ENCODE measurements around the gene AMPD3.

The AMPD3 gene

DNA sequence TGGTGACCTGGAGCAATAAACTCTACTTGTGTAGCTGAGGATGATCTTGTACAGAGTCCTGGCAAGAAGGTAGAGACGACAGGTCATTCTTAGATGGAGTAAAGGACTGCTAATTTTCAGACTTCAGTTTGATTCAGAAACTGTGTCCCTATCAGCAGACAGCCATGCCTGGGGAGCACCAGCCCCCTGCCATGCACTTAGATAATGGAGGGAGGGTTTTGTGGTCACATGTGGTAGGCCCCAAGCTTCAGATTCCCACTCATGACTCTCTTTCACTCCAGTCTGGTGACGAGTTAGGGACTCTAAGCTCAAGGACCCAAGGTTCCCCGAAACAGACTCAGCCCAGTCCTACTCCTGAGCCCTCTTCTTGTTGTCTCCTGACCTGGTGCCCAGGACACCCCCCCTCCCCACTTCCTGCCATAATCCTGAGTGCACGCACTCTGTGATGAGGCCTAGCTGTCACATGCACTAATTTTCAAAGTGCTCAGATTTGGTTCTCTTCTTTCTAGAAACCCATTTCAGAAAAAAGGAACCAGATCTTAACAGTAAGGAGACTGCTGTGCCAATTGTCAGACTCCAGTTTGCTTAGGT is 10.2 kb upstream of the AMPD3 start:
- Histone ChIP-seq H3K27me3 (ENCODE audit: insufficient read depth, low read depth) (peaks cover 2% of the 10 kb centered on the region), H3K79me2 (ENCODE audit: insufficient read depth, low read depth) (no peaks in the 10 kb centered on the region), H2AFZ (ENCODE audit: low read depth) (no peak overlapping the region), H3K9ac (no peak overlapping the region), H3K4me1 (ENCODE audit: low read depth, poor library complexity, severe bottlenecking) (peaks cover 15% of the 10 kb centered on the region), H4K20me1 (ENCODE audit: insufficient read depth) (no peaks in the 10 kb centered on the region), H3K4me3 (IDR thresholded peaks at IDR 0.05; ENCODE audit: insufficient read depth, low read depth, low read length) (no peak overlapping the region), H3K27ac (no peak overlapping the region), H3K36me3 (ENCODE audit: insufficient read depth) (no peaks in the 10 kb centered on the region), H3K4me2 (no peak overlapping the region)
- TF ChIP-seq, protein P1, sequence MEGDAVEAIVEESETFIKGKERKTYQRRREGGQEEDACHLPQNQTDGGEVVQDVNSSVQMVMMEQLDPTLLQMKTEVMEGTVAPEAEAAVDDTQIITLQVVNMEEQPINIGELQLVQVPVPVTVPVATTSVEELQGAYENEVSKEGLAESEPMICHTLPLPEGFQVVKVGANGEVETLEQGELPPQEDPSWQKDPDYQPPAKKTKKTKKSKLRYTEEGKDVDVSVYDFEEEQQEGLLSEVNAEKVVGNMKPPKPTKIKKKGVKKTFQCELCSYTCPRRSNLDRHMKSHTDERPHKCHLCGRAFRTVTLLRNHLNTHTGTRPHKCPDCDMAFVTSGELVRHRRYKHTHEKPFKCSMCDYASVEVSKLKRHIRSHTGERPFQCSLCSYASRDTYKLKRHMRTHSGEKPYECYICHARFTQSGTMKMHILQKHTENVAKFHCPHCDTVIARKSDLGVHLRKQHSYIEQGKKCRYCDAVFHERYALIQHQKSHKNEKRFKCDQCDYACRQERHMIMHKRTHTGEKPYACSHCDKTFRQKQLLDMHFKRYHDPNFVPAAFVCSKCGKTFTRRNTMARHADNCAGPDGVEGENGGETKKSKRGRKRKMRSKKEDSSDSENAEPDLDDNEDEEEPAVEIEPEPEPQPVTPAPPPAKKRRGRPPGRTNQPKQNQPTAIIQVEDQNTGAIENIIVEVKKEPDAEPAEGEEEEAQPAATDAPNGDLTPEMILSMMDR (conservative IDR thresholded peaks at IDR 0.05; ENCODE audit: low read depth, low read length): no peak

- no peaks in the 10 kb centered on the region for H3K36me3 ChIP-seq (ENCODE audit: insufficient read depth)
- no peaks in the 10 kb centered on the region for H3K79me2 ChIP-seq (ENCODE audit: insufficient read depth, low read depth)
- no peak overlapping the region for H3K9ac ChIP-seq
- H3K27me3 ChIP-seq (ENCODE audit: insufficient read depth, low read depth): no peaks in the 10 kb centered on the region; the same call in 1 of the 2 replicates
- H3K4me1 ChIP-seq (ENCODE audit: low read depth, poor library complexity, severe bottlenecking): peaks cover 5% of the 10 kb centered on the region
- H4K20me1 ChIP-seq (ENCODE audit: insufficient read depth): no peaks in the 10 kb centered on the region
- H3K4me2 ChIP-seq: no peak overlapping the region
- no peak overlapping the region for H2AFZ ChIP-seq (ENCODE audit: low read depth)
- TF ChIP-seq, protein P1 (conservative IDR thresholded peaks at IDR 0.05; ENCODE audit: low read depth, low read length): no peak
- no peak overlapping the region for H3K4me3 ChIP-seq (IDR thresholded peaks at IDR 0.05; ENCODE audit: insufficient read depth, low read depth, low read length)
- no peak overlapping the region for H3K27ac ChIP-seq
Measured at GRCh38 chr11:10447445-10447844, 7.6 kb upstream of the AMPD3 start.

DNA sequence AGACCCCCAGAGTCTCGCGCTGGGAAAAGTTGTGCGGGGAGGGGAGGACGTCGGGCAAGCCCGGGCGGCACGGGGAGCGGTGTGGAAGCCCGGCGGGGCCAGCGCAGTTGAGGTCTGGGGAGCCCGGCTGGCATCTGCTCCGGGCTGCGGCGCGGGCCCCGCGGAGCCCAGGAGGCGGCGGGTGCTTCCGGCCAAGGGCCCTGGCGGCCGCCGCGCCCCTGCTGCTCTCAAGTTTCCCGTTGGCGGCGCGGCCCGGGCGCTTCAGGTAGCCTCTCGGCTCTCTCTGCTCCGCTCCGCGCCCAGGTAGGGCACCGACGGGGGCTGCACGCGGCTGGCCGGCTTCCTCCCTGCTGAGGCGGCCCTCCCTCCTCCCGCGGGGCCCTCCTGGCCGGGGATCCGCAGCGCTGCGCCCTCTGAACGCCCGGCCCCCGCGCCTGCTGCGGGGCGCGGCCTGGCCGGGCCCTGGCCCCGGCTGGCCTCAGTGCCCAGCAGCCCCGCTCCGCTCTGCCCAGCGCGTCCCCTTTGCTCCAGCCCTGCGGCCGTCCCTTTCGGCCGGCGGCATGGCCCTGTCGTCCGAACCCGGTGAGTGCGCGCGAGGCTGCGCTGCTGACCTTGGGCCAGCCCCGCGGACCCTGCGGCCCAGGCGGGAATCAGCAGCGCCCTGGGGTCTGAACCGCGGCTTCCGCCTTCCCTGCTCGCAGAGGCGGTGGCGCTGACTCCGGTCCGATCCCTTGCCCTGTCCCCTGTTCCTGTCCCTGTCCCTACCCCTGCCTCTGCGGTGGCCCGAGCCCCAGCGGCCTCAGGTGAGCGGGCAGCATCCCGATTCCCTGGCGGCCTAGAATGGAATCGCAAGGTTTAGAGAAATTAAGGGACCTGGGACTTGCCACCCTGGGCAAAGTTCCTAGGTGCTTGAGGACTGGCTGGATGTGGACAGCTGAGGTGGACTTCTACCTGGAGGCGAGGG is 4.3 kb upstream of the AMPD3 start:
- Histone ChIP-seq H3K27me3 (ENCODE audit: insufficient read depth, low read depth) (no peaks in the 10 kb centered on the region; the same call in 1 of the 2 replicates), H3K4me1 (ENCODE audit: low read depth, poor library complexity, severe bottlenecking) (peaks cover 12% of the 10 kb centered on the region)
- TF ChIP-seq, protein P1 (conservative IDR thresholded peaks at IDR 0.05; ENCODE audit: low read depth, low read length): no peak

DNA sequence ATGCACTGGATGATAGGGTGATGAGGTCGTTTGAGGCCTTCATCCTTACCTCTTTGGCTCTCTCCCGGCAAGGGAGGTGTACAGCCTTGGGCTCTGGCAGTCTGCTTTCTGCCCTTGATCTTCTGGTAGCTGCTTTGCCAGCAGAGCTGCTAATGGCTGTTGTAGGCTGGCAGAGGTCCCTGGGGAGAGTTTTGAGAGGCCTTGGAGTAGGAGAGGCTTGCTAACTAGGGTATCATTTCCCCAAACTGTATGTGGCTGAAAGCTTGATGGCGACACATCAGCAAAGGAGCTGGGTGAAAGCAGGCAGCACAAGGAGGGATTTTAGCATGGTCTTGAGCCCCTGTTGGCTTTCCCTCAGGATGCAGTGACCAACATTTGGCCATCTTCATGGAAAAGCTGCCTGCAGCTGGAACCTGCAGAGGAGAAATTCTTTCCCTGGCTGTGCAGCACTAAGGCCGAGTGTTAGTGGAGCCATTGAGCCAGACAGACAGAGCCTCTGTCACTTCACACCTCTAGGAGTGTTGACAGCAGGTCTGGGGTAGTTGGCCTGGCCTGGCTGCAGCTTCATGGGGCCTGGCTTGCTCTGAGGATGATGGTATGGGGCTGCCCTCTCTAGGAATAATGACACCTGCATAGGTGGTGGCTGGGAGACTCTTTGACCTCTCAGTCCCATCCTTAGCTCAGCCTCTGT is 3.5 kb upstream of the AMPD3 start:
- H3K4me2 ChIP-seq: no peak overlapping the region
- no peaks in the 10 kb centered on the region for H4K20me1 ChIP-seq (ENCODE audit: insufficient read depth)
- no peak overlapping the region for H2AFZ ChIP-seq (ENCODE audit: low read depth)
- no peak overlapping the region for H3K27ac ChIP-seq
- TF ChIP-seq, protein P1 (conservative IDR thresholded peaks at IDR 0.05; ENCODE audit: low read depth, low read length): no peak
- no peaks in the 10 kb centered on the region for H3K27me3 ChIP-seq (ENCODE audit: insufficient read depth, low read depth)
- H3K9ac ChIP-seq: no peak overlapping the region
- no peaks in the 10 kb centered on the region for H3K79me2 ChIP-seq (ENCODE audit: insufficient read depth, low read depth)
- H3K4me3 ChIP-seq (IDR thresholded peaks at IDR 0.05; ENCODE audit: insufficient read depth, low read depth, low read length): no peak overlapping the region
- H3K4me1 ChIP-seq (ENCODE audit: low read depth, poor library complexity, severe bottlenecking): peaks cover 18% of the 10 kb centered on the region
- no peaks in the 10 kb centered on the region for H3K36me3 ChIP-seq (ENCODE audit: insufficient read depth)

More for the DNA sequence above, 4.3 kb upstream of the AMPD3 start:
- Histone ChIP-seq H4K20me1 (ENCODE audit: insufficient read depth) (no peaks in the 10 kb centered on the region), H2AFZ (ENCODE audit: low read depth) (no peak overlapping the region), H3K36me3 (ENCODE audit: insufficient read depth) (no peaks in the 10 kb centered on the region), H3K9ac (no peak overlapping the region), H3K27ac (no peak overlapping the region), H3K79me2 (ENCODE audit: insufficient read depth, low read depth) (no peaks in the 10 kb centered on the region), H3K4me3 (IDR thresholded peaks at IDR 0.05; ENCODE audit: insufficient read depth, low read depth, low read length) (no peak overlapping the region), H3K4me2 (no peak overlapping the region)
